ENCODE measurements around the gene F2RL2. TPM values are rescaled to one million over a fixed set of nuclear protein-coding genes. Genes with fewer than 3 reads are reported as not detected.
"Not testable (repeated sequence)": the region's sequence is repeated elsewhere in the genome, so short reads cannot be mapped to it uniquely, and the experiment has no call there.

The F2RL2 gene
- total RNA-seq, 5 donors from 2014 or later (not counting 1 experiment from before 2014, with no cell fraction given), result 0.09 TPM; not detected in 4

- Histone ChIP-seq H3K27me3 (replicated peaks in 1 of 2; ENCODE audit: control insufficient read depth in 2 of 2, extremely low read depth in 1 of 2, insufficient read depth in 2 of 2, low read length in 1 of 2) (no peaks in the 10 kb centered on the region), H3K27ac (ENCODE audit: low read length) (peak overlapping the region; percentile 42), H3K4me3 (ENCODE audit: control insufficient read depth in 1 of 2, extremely low read depth in 1 of 2, low read length in 1 of 2) (no peak overlapping the region), H3K4me1 (ENCODE audit: control insufficient read depth in 1 of 2, extremely low read depth in 1 of 2, insufficient read depth in 2 of 2, low read length in 2 of 2) (no peaks in the 10 kb centered on the region), H3K36me3 (ENCODE audit: control insufficient read depth in 2 of 2, extremely low read depth in 1 of 2, insufficient read depth in 1 of 2, low read length in 1 of 2) (peaks cover 5 to 66% of the 10 kb centered on the region in 2 donors), H3K9me3 (no peaks in the 10 kb centered on the region)
- Mint-ChIP-seq H3K4me1 (peaks cover 6 to 33% (median 15%) of the 10 kb centered on the region in 3 donors), H3K4me3 (peak overlapping the region; percentile 6 to 53 (median 42)), H3K27me3 (no peaks in the 10 kb centered on the region), H3K36me3 (peaks cover 72% of the 10 kb centered on the region), H3K9me3 (no peaks in the 10 kb centered on the region), H3K27ac (peak overlapping the region; percentile 69 to 92)
- 81% methylated on average over 5 of the region's 9 CpGs for WGBS (ENCODE audit: insufficient coverage)
- DNase-seq (peak in 4 of 35 experiments; percentile 4 to 22 (median 13)), ATAC-seq (replicated peaks in 1 of 4) (peak in 2 of 4 experiments; percentile 57 to 67)
- ChIA-PET POLR2A (interaction anchor here in 1 of 2 donors (0.6 kb wide), 1 partner anchor 273 kb away, joined by 3 read pairs; no protein-coding TSS in a partner anchor), CTCF (interaction anchor here (0.5 to 4.3 kb wide), 3 partner anchors 167 to 1270 kb away, joined by 3 to 20 read pairs (median 4); partner anchors contain the start of gene HMGCR (in 1 of the 2))
Observed at GRCh38 chr5:76607353-76607871, 15.8 kb downstream of the F2RL2 start.

- Mint-ChIP-seq H3K27ac (peak overlapping the region; percentile 1 to 92), H3K4me1 (peaks cover 6 to 37% (median 19%) of the 10 kb centered on the region in 3 donors), H3K36me3 (peaks cover 75% of the 10 kb centered on the region), H3K27me3 (no peaks in the 10 kb centered on the region), H3K4me3 (peak overlapping the region in 1 of 3 donors; percentile 53), H3K9me3 (no peaks in the 10 kb centered on the region)
- Histone ChIP-seq H3K4me3 (ENCODE audit: control insufficient read depth in 1 of 2, extremely low read depth in 1 of 2, low read length in 1 of 2) (no peak overlapping the region), H3K27ac (ENCODE audit: low read length) (no peak overlapping the region), H3K36me3 (ENCODE audit: control insufficient read depth in 2 of 2, extremely low read depth in 1 of 2, insufficient read depth in 1 of 2, low read length in 1 of 2) (peaks cover 5 to 67% of the 10 kb centered on the region in 2 donors), H3K27me3 (replicated peaks in 1 of 2; ENCODE audit: control insufficient read depth in 2 of 2, extremely low read depth in 1 of 2, insufficient read depth in 2 of 2, low read length in 1 of 2) (no peaks in the 10 kb centered on the region), H3K9me3 (no peaks in the 10 kb centered on the region), H3K4me1 (ENCODE audit: control insufficient read depth in 1 of 2, extremely low read depth in 1 of 2, insufficient read depth in 2 of 2, low read length in 2 of 2) (no peaks in the 10 kb centered on the region)
- ChIA-PET POLR2A (interaction anchor here in 1 of 2 donors (0.5 kb wide), 1 partner anchor 37 kb away, joined by 3 read pairs; no protein-coding TSS in a partner anchor), CTCF (interaction anchor here (0.7 to 4.3 kb wide), 4 partner anchors 9 to 168 kb away, joined by 3 to 20 read pairs (median 4); no protein-coding TSS in a partner anchor)
- DNase-seq (no peak), ATAC-seq (replicated peaks in 1 of 4) (no peak)
- WGBS (ENCODE audit: insufficient coverage), result 40% methylated on average over 1 of the region's 2 CpGs
Observed at GRCh38 chr5:76606701-76607100, 16.5 kb downstream of the F2RL2 start.

- Histone ChIP-seq H3K36me3 (ENCODE audit: control insufficient read depth in 2 of 2, extremely low read depth in 1 of 2, insufficient read depth in 1 of 2, low read length in 1 of 2) (peaks cover 8 to 65% of the 10 kb centered on the region in 2 donors), H3K27me3 (replicated peaks in 1 of 2; ENCODE audit: control insufficient read depth in 2 of 2, extremely low read depth in 1 of 2, insufficient read depth in 2 of 2, low read length in 1 of 2) (no peaks in the 10 kb centered on the region), H3K9me3 (no peaks in the 10 kb centered on the region), H3K4me3 (ENCODE audit: control insufficient read depth in 1 of 2, extremely low read depth in 1 of 2, low read length in 1 of 2) (no peak overlapping the region), H3K4me1 (ENCODE audit: control insufficient read depth in 1 of 2, extremely low read depth in 1 of 2, insufficient read depth in 2 of 2, low read length in 2 of 2) (no peaks in the 10 kb centered on the region), H3K27ac (ENCODE audit: low read length) (no peak overlapping the region)
- ChIA-PET POLR2A (interaction anchor here (0.5 to 0.6 kb wide), 2 partner anchors 10 to 83 kb away, joined by 4 to 5 read pairs; no protein-coding TSS in a partner anchor), CTCF (interaction anchor here in 1 of 2 donors (1.6 kb wide), 1 partner anchor 170 kb away, joined by 5 read pairs; no protein-coding TSS in a partner anchor)
- no peak overlapping the region for H3K4me3 Mint-ChIP-seq
- H3K36me3 Mint-ChIP-seq, result peaks cover 76% of the 10 kb centered on the region
- WGBS (ENCODE audit: insufficient coverage), result no CpG with 5 or more reads among the region's 2 CpGs
- no peak for ATAC-seq (replicated peaks in 1 of 4)
- no peak for DNase-seq
- H3K9me3 Mint-ChIP-seq, result no peaks in the 10 kb centered on the region
- peaks cover 6 to 37% (median 19%) of the 10 kb centered on the region in 3 donors for H3K4me1 Mint-ChIP-seq
- H3K27me3 Mint-ChIP-seq, result no peaks in the 10 kb centered on the region
- H3K27ac Mint-ChIP-seq, result no peak overlapping the region
Observed at GRCh38 chr5:76604838-76605237, 18.4 kb downstream of the F2RL2 start.

GRCh38 chr5:76603991-76604390 is 19.2 kb downstream of the F2RL2 start:
- H3K27ac Mint-ChIP-seq; H3K9me3 Mint-ChIP-seq; H3K27ac ChIP-seq (ENCODE audit: low read length); H3K27me3 ChIP-seq (replicated peaks in 1 of 2; ENCODE audit: control insufficient read depth in 2 of 2, extremely low read depth in 1 of 2, insufficient read depth in 2 of 2, low read length in 1 of 2); ATAC-seq (replicated peaks in 1 of 4); H3K4me3 Mint-ChIP-seq; H3K9me3 ChIP-seq; H3K27me3 Mint-ChIP-seq; H3K4me3 ChIP-seq (ENCODE audit: control insufficient read depth in 1 of 2, extremely low read depth in 1 of 2, low read length in 1 of 2); H3K4me1 ChIP-seq (ENCODE audit: control insufficient read depth in 1 of 2, extremely low read depth in 1 of 2, insufficient read depth in 2 of 2, low read length in 2 of 2); DNase-seq: not testable (repeated sequence)
- Mint-ChIP-seq H3K36me3 (peaks cover 76% of the 10 kb centered on the region), H3K4me1 (peaks cover 6 to 34% (median 19%) of the 10 kb centered on the region in 3 donors)
- no CpG with 5 or more reads among the region's 1 CpG for WGBS (ENCODE audit: insufficient coverage)
- CTCF ChIA-PET, result interaction anchor here in 1 of 2 donors (0.6 to 1.6 kb wide), 2 partner anchors 19 to 171 kb away, joined by 4 to 5 read pairs; partner anchors contain the start of gene F2RL2
- peaks cover 8 to 68% of the 10 kb centered on the region in 2 donors for H3K36me3 ChIP-seq (ENCODE audit: control insufficient read depth in 2 of 2, extremely low read depth in 1 of 2, insufficient read depth in 1 of 2, low read length in 1 of 2)
- POLR2A ChIA-PET, result interaction anchor here (0.5 to 0.7 kb wide), 3 partner anchors 9 to 203 kb away, joined by 3 to 5 read pairs (median 4); no protein-coding TSS in a partner anchor

GRCh38 chr5:76602094-76602726 is 21.0 kb downstream of the F2RL2 start:
- Mint-ChIP-seq H3K4me1 (peaks cover 0 to 16% (median 9%) of the 10 kb centered on the region in 3 donors), H3K4me3 (no peak overlapping the region), H3K27me3 (no peaks in the 10 kb centered on the region), H3K27ac (peak overlapping the region in 1 of 2 donors; percentile 52), H3K36me3 (peaks cover 62% of the 10 kb centered on the region), H3K9me3 (no peaks in the 10 kb centered on the region)
- Histone ChIP-seq H3K9me3 (no peaks in the 10 kb centered on the region), H3K27me3 (replicated peaks in 1 of 2; ENCODE audit: control insufficient read depth in 2 of 2, extremely low read depth in 1 of 2, insufficient read depth in 2 of 2, low read length in 1 of 2) (no peaks in the 10 kb centered on the region), H3K36me3 (ENCODE audit: control insufficient read depth in 2 of 2, extremely low read depth in 1 of 2, insufficient read depth in 1 of 2, low read length in 1 of 2) (peaks cover 10 to 69% of the 10 kb centered on the region in 2 donors), H3K4me1 (ENCODE audit: control insufficient read depth in 1 of 2, extremely low read depth in 1 of 2, insufficient read depth in 2 of 2, low read length in 2 of 2) (no peaks in the 10 kb centered on the region), H3K4me3 (ENCODE audit: control insufficient read depth in 1 of 2, extremely low read depth in 1 of 2, low read length in 1 of 2) (no peak overlapping the region), H3K27ac (ENCODE audit: low read length) (no peak overlapping the region)
- no peak for ATAC-seq (replicated peaks in 1 of 4)
- ChIA-PET CTCF (interaction anchor here (0.5 to 5.5 kb wide), 11 partner anchors 9 to 266 kb away, joined by 3 to 73 read pairs (median 4); no protein-coding TSS in a partner anchor), POLR2A (no interaction called here)
- 100% methylated on average over 1 of the region's 2 CpGs for WGBS (ENCODE audit: insufficient coverage)
- no peak for DNase-seq

- no peak overlapping the region for H3K27ac Mint-ChIP-seq
- H3K36me3 Mint-ChIP-seq, result peaks cover 62% of the 10 kb centered on the region
- WGBS (ENCODE audit: insufficient coverage), result 20% methylated on average over 2 of the region's 3 CpGs
- H3K9me3 Mint-ChIP-seq, result no peaks in the 10 kb centered on the region
- H3K4me1 Mint-ChIP-seq, result peaks cover 0 to 9% (median 9%) of the 10 kb centered on the region in 3 donors
- ChIA-PET CTCF (interaction anchor here in 1 of 2 donors (0.5 to 5.5 kb wide), 13 partner anchors 10 to 267 kb away, joined by 3 to 73 read pairs (median 4); no protein-coding TSS in a partner anchor), POLR2A (interaction anchor here in 1 of 2 donors (0.6 kb wide), 2 partner anchors 131 to 175 kb away, joined by 3 to 4 read pairs; no protein-coding TSS in a partner anchor)
- Histone ChIP-seq H3K36me3 (ENCODE audit: control insufficient read depth in 2 of 2, extremely low read depth in 1 of 2, insufficient read depth in 1 of 2, low read length in 1 of 2) (peaks cover 15 to 68% of the 10 kb centered on the region in 2 donors), H3K9me3 (no peaks in the 10 kb centered on the region), H3K27ac (ENCODE audit: low read length) (no peak overlapping the region), H3K4me1 (ENCODE audit: control insufficient read depth in 1 of 2, extremely low read depth in 1 of 2, insufficient read depth in 2 of 2, low read length in 2 of 2) (no peaks in the 10 kb centered on the region), H3K27me3 (replicated peaks in 1 of 2; ENCODE audit: control insufficient read depth in 2 of 2, extremely low read depth in 1 of 2, insufficient read depth in 2 of 2, low read length in 1 of 2) (no peaks in the 10 kb centered on the region), H3K4me3 (ENCODE audit: control insufficient read depth in 1 of 2, extremely low read depth in 1 of 2, low read length in 1 of 2) (no peak overlapping the region)
- H3K27me3 Mint-ChIP-seq, result no peaks in the 10 kb centered on the region
- peak in 12 of 35 experiments; percentile 6 to 72 (median 19) for DNase-seq
- peak; percentile 49 to 63 (median 55) for ATAC-seq (replicated peaks in 1 of 4)
- H3K4me3 Mint-ChIP-seq, result no peak overlapping the region
Observed at GRCh38 chr5:76601470-76601869, 21.7 kb downstream of the F2RL2 start.

Data from T-cell (primary cell).